BJ (cell line): Measurements from ENCODE around the gene COL4A1. TPM values are rescaled to one million over a fixed set of nuclear protein-coding genes. Genes with fewer than 3 reads are reported as not detected.

Experiments used
- CTCF ChIA-PET: fragments of 350-600 bp; formaldehyde crosslinking; extraction: SDS; loops from one replicate; lab custom pipeline; 2021; ENCODE audit warnings: antibody characterized with exemption, inconsistent platforms; lab: Yijun Ruan, JAX
- POLR2A ChIA-PET: fragments of 300-600 bp; sonication (Branson Sonifier 250); formaldehyde crosslinking; extraction: SDS; loops from one replicate; lab custom pipeline; 2021; ENCODE audit warnings: antibody characterized with exemption; lab: Charles Lee
- DNase-seq: peaks from one replicate; pipeline ENCODE4 v3.0.0-alpha.2; 2011; ENCODE audit warnings: low read depth
- H3K27me3 ChIP-seq: 2 replicates; pipeline ENCODE4 v1.6.0; 2011; ENCODE audit warnings: low read length; ENCODE audit not compliant: control insufficient read depth, insufficient read depth
- H3K36me3 ChIP-seq: 2 replicates; pipeline ENCODE4 v1.5.1; 2011; ENCODE audit warnings: low read length; ENCODE audit not compliant: control insufficient read depth, insufficient read depth
- H3K4me3 ChIP-seq: 2 replicates; pipeline ENCODE4 v1.5.1; 2011; ENCODE audit warnings: low read depth, mild to moderate bottlenecking, control low read depth, low read length
- polyA plus RNA-seq: library from polyadenylated mRNA; depleted of rRNA; stranded (reverse); fragments of >200 nt; gene quantifications from 2 replicates; pipeline ENCODE4 v1.2.3, GENCODE V29; 2011
- TF ChIP-seq, protein P1 (sequence below): IDR thresholded peaks from 2 replicates; pipeline ENCODE4 v1.5.1; 2011; ENCODE audit warnings: low read depth, mild to moderate bottlenecking, control low read depth, inconsistent platforms, low read length, moderate library complexity; ENCODE audit not compliant: insufficient read depth

Gene COL4A1
- polyA plus RNA-seq, 1 experiment = 375 TPM

DNA sequence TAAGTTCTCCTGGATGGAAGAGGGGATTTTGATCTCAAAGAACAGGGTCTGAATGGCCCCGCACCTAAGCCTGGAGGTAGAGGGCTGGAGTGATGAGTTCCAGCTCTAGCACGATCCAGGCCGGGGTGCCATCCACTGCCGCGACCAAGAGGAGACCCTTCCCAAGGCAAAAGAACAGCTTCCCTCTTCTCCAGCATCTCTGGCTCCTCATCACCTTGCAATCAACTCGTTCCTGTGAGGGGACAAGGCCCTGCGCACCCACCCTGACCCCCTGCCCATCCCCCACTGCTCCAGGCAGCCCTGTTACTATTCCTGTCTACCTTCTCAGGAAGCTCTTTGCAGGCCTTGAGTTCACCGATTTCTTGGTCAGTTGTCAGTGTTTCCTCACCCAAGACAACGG is 17.8 kb downstream of the COL4A1 start:
- POLR2A ChIA-PET = no interaction called here
- H3K27me3 ChIP-seq = no peaks in the 10 kb centered on the region
- peaks cover 4% of the 10 kb centered on the region for H3K36me3 ChIP-seq
- no peak for DNase-seq
- CTCF ChIA-PET = no interaction called here
- H3K4me3 ChIP-seq = no peak overlapping the region
- TF ChIP-seq, protein P1, sequence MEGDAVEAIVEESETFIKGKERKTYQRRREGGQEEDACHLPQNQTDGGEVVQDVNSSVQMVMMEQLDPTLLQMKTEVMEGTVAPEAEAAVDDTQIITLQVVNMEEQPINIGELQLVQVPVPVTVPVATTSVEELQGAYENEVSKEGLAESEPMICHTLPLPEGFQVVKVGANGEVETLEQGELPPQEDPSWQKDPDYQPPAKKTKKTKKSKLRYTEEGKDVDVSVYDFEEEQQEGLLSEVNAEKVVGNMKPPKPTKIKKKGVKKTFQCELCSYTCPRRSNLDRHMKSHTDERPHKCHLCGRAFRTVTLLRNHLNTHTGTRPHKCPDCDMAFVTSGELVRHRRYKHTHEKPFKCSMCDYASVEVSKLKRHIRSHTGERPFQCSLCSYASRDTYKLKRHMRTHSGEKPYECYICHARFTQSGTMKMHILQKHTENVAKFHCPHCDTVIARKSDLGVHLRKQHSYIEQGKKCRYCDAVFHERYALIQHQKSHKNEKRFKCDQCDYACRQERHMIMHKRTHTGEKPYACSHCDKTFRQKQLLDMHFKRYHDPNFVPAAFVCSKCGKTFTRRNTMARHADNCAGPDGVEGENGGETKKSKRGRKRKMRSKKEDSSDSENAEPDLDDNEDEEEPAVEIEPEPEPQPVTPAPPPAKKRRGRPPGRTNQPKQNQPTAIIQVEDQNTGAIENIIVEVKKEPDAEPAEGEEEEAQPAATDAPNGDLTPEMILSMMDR = no peak

GRCh38 chr13:110286833-110287819 is 19.8 kb downstream of the COL4A1 start:
- no peaks in the 10 kb centered on the region for H3K27me3 ChIP-seq
- H3K4me3 ChIP-seq = no peak overlapping the region
- TF ChIP-seq, protein P1 = no peak
- ChIA-PET POLR2A (no interaction called here), CTCF (interaction anchor here (1.0 kb wide), 1 partner anchor 157 kb away, joined by 3 read pairs; no protein-coding TSS in a partner anchor)
- DNase-seq = no peak
- peaks cover 4% of the 10 kb centered on the region for H3K36me3 ChIP-seq

DNA sequence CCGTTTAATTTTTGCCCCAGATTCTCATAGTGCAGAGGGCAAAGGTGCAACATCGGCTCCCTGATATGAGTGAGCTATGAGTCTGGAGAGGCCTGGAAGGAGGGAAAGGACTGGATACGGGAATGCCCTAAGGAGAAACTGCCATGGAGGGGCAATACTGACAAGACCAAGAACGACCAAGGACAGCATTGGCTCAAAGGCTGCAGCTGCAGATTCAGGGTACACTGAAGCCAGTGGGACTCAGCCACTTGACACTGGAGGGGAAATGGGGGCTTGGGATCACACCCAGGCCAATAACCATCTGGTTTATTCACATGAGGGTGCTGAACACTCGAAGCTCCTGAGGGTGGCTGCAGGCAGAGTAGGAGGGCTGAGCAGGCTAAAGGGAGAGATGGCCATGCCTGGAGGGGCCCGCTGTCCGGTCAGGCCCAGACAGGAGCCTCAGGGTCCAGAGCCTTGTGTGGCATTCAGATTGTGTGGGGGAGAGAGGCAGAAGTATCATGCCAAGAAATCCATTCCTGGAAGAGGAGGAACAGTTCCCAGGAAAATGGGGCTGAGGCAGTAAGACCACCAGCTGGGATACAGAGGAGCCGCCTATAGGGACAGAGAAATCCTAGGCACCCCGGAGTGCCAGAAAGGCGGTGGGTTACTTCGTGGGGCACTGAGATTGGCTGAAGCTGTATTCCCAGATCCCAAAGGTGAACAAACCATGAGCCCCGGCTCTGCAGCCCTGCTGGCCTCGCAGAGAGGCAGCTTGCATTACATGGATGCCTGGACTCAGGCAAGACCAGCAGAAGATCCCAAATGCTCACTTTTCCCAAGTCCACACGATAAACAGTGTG is 20.7 kb downstream of the COL4A1 start:
- no peaks in the 10 kb centered on the region for H3K27me3 ChIP-seq
- ChIA-PET POLR2A (no interaction called here), CTCF (interaction anchor here (1.0 kb wide), 2 partner anchors 39 to 158 kb away, joined by 3 read pairs; no protein-coding TSS in a partner anchor)
- peaks cover 4% of the 10 kb centered on the region for H3K36me3 ChIP-seq
- H3K4me3 ChIP-seq = no peak overlapping the region
- TF ChIP-seq, protein P1 = no peak
- no peak for DNase-seq

DNA sequence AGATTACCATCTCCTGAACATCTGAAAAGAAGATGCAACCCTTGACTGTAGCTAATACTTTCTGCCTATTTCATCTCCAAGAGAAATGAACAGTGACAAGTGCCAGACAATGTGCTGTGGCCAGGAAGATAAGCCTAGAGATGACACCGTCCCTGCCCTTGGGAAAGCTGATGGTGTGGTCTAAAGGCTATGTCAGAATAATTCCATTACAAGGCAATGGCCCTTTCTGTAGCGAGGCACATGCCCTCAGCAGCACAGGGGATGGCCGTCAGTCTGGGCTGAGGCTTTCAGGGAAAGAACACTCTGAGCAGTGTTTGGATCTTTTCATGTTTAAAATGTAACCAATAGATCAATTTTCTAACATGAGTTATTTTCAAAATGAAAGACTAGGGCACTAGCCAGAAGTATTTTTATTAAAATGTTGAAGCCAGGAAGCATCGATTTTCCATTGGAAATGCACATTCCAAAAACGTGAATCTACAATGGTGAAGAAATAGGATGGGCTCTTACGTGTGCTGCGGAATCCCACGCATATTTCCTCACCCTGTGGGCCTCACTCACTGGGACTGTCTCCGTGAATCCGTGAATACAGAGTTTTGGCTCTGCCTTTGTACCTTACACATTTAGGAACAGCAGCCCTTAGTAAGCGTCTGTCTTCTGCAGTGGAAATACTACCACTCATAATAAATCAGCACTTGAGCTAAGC is 22.0 kb downstream of the COL4A1 start:
- Histone ChIP-seq H3K27me3 (no peaks in the 10 kb centered on the region), H3K36me3 (peaks cover 3% of the 10 kb centered on the region; the same call in 1 of the 2 replicates), H3K4me3 (no peak overlapping the region)
- TF ChIP-seq, protein P1 = no peak
- ChIA-PET POLR2A (no interaction called here), CTCF (interaction anchor here (0.7 to 1.3 kb wide), 5 partner anchors 24 to 38 kb away, joined by 3 to 4 read pairs (median 3); no protein-coding TSS in a partner anchor)
- no peak for DNase-seq
